IPS-18a (cell line): ENCODE results near the gene MAN2A2.
A peak's percentile ranks its signal among the peaks of the same experiment; 100 is the strongest.

Experiments used
- H3K27ac ChIP-seq: one replicate; pipeline ENCODE4 v1.5.1; 2013; ENCODE audit warnings: low read length
- H3K27me3 ChIP-seq: one replicate; pipeline ENCODE4 v1.6.1; 2013; ENCODE audit warnings: mild to moderate bottlenecking, low read length; ENCODE audit not compliant: control insufficient read depth, insufficient read depth
- H3K36me3 ChIP-seq: one replicate; pipeline ENCODE4 v1.6.1; 2013; ENCODE audit warnings: low read depth, low read length; ENCODE audit not compliant: control insufficient read depth
- H3K4me1 ChIP-seq: one replicate; pipeline ENCODE4 v1.6.1; 2013; ENCODE audit warnings: low read depth, low read length; ENCODE audit not compliant: control insufficient read depth
- H3K4me3 ChIP-seq: one replicate; pipeline ENCODE4 v1.5.1; 2013; ENCODE audit warnings: low read length
- H3K9ac ChIP-seq: one replicate; pipeline ENCODE4 v1.6.1; 2013; ENCODE audit warnings: mild to moderate bottlenecking, low read length, moderate library complexity
- H3K9me3 ChIP-seq: one replicate; pipeline ENCODE4 v1.6.1; 2013; ENCODE audit warnings: low read depth, low read length; ENCODE audit not compliant: control insufficient read depth

Gene MAN2A2

GRCh38 chr15:90946941-90947576 lies 44.0 kb downstream of the MAN2A2 start:
- H3K4me1 ChIP-seq: no peaks in the 10 kb centered on the region
- no peaks in the 10 kb centered on the region for H3K9me3 ChIP-seq
- H3K9ac ChIP-seq: no peak overlapping the region
- peaks cover 81% of the 10 kb centered on the region for H3K36me3 ChIP-seq
- H3K4me3 ChIP-seq: no peak overlapping the region
- no peaks in the 10 kb centered on the region for H3K27me3 ChIP-seq
- no peak overlapping the region for H3K27ac ChIP-seq

- no peak overlapping the region for H3K9ac ChIP-seq
- H3K36me3 ChIP-seq: peaks cover 76% of the 10 kb centered on the region
- no peak overlapping the region for H3K4me3 ChIP-seq
- H3K9me3 ChIP-seq: no peaks in the 10 kb centered on the region
- H3K27ac ChIP-seq: no peak overlapping the region
- no peaks in the 10 kb centered on the region for H3K27me3 ChIP-seq
- H3K4me1 ChIP-seq: no peaks in the 10 kb centered on the region
These were observed 44.7 kb downstream of the MAN2A2 start for GRCh38 chr15:90947577-90948357.

- Histone ChIP-seq H3K27ac (no peak overlapping the region), H3K9me3 (no peaks in the 10 kb centered on the region), H3K27me3 (no peaks in the 10 kb centered on the region), H3K4me3 (no peak overlapping the region), H3K4me1 (no peaks in the 10 kb centered on the region), H3K36me3 (peaks cover 74% of the 10 kb centered on the region), H3K9ac (no peak overlapping the region)
These were observed 45.4 kb downstream of the MAN2A2 start for GRCh38 chr15:90948506-90948905.

GRCh38 chr15:90949979-90950675 lies 47.0 kb downstream of the MAN2A2 start:
- Histone ChIP-seq H3K9me3 (no peaks in the 10 kb centered on the region), H3K9ac (no peak overlapping the region), H3K36me3 (peaks cover 58% of the 10 kb centered on the region), H3K4me1 (no peaks in the 10 kb centered on the region), H3K27me3 (no peaks in the 10 kb centered on the region), H3K27ac (no peak overlapping the region), H3K4me3 (no peak overlapping the region)

- H3K36me3 ChIP-seq: peaks cover 54% of the 10 kb centered on the region
- no peaks in the 10 kb centered on the region for H3K9me3 ChIP-seq
- no peak overlapping the region for H3K9ac ChIP-seq
- H3K4me1 ChIP-seq: no peaks in the 10 kb centered on the region
- no peaks in the 10 kb centered on the region for H3K27me3 ChIP-seq
- H3K27ac ChIP-seq: no peak overlapping the region
- H3K4me3 ChIP-seq: no peak overlapping the region
These were observed 47.6 kb downstream of the MAN2A2 start for GRCh38 chr15:90950676-90951075.

GRCh38 chr15:90952901-90953677 lies 50.0 kb downstream of the MAN2A2 start:
- H3K4me1 ChIP-seq: peaks cover 7% of the 10 kb centered on the region

GRCh38 chr15:90953947-90954711 lies 51.0 kb downstream of the MAN2A2 start:
- Histone ChIP-seq H3K27me3 (no peaks in the 10 kb centered on the region), H3K9ac (no peak overlapping the region), H3K4me1 (peaks cover 7% of the 10 kb centered on the region), H3K36me3 (peaks cover 31% of the 10 kb centered on the region), H3K9me3 (no peaks in the 10 kb centered on the region), H3K27ac (no peak overlapping the region), H3K4me3 (peak overlapping the region; percentile 71)

More at GRCh38 chr15:90952901-90953677, 50.0 kb downstream of the MAN2A2 start:
- Histone ChIP-seq H3K9ac (no peak overlapping the region), H3K4me3 (no peak overlapping the region), H3K27me3 (no peaks in the 10 kb centered on the region), H3K9me3 (no peaks in the 10 kb centered on the region), H3K27ac (no peak overlapping the region), H3K36me3 (peaks cover 38% of the 10 kb centered on the region)

GRCh38 chr15:90954712-90955623 lies 51.9 kb downstream of the MAN2A2 start, which contains the start of gene RCCD1:
Gene RCCD1 (plus strand): TSS chr15:90954884. CDS start chr15:90956735, 1,851 bp downstream.
- Histone ChIP-seq H3K4me3 (peak within 1 kb of the TSS; percentile 71), H3K9ac (peak within 1 kb of the TSS; percentile 86), H3K9me3 (no peaks in the 10 kb centered on the region), H3K27ac (peak within 1 kb of the TSS; percentile 55), H3K36me3 (peaks cover 24% of the 10 kb centered on the region), H3K4me1 (peaks cover 7% of the 10 kb centered on the region), H3K27me3 (no peaks in the 10 kb centered on the region)

GRCh38 chr15:90955624-90956273 lies 52.6 kb downstream of the MAN2A2 start:
- Histone ChIP-seq H3K27ac (no peak overlapping the region), H3K4me3 (peak overlapping the region; percentile 71), H3K9me3 (no peaks in the 10 kb centered on the region), H3K27me3 (no peaks in the 10 kb centered on the region), H3K9ac (peak overlapping the region; percentile 86), H3K36me3 (peaks cover 21% of the 10 kb centered on the region), H3K4me1 (peaks cover 7% of the 10 kb centered on the region)
